ENCODE results near the gene ECE1. TPM values are rescaled to one million over a fixed set of nuclear protein-coding genes. Genes with fewer than 3 reads are reported as not detected.

ECE1 gene
- total and polyA plus RNA-seq, 9 of the 15 experiments (the other 6 are each of a cell fraction or from before 2014, with no cell fraction given) = 0.56 to 34.8 (median 11.0) TPM

- TF ChIP-seq, protein P1, sequence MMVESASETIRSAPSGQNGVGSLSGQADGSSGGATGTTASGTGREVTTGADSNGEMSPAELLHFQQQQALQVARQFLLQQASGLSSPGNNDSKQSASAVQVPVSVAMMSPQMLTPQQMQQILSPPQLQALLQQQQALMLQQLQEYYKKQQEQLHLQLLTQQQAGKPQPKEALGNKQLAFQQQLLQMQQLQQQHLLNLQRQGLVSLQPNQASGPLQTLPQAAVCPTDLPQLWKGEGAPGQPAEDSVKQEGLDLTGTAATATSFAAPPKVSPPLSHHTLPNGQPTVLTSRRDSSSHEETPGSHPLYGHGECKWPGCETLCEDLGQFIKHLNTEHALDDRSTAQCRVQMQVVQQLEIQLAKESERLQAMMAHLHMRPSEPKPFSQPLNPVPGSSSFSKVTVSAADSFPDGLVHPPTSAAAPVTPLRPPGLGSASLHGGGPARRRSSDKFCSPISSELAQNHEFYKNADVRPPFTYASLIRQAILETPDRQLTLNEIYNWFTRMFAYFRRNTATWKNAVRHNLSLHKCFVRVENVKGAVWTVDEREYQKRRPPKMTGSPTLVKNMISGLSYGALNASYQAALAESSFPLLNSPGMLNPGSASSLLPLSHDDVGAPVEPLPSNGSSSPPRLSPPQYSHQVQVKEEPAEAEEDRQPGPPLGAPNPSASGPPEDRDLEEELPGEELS (CRISPR knock-in tag; IDR thresholded peaks at IDR 0.05; ENCODE audit: borderline replicate concordance) = no peak
- TF ChIP-seq STAT6 (CRISPR knock-in tag; IDR thresholded peaks at IDR 0.05) (no peak), ARID1B (IDR thresholded peaks at IDR 0.05) (no peak), SMARCA5 (IDR thresholded peaks at IDR 0.05) (0 out of 2 replicates have a peak, but pooled peaks have one; percentile 63), BCOR (IDR thresholded peaks at IDR 0.05) (peak; percentile 94), MYBL2 (IDR thresholded peaks at IDR 0.05; ENCODE audit: low read depth) (no peak), MYBL2 (CRISPR knock-in tag; IDR thresholded peaks at IDR 0.05; ENCODE audit: borderline replicate concordance) (no peak), CBFA2T2 (conservative IDR thresholded peaks at IDR 0.05) (no peak), RCOR1 (IDR thresholded peaks at IDR 0.05; ENCODE audit: borderline replicate concordance in 1 of 2, low read depth in 2 of 2, low read length in 2 of 2) (peak in 1 of 2 experiments; percentile 56; a peak in 1 of 4 replicates), DMBX1 (CRISPR knock-in tag; IDR thresholded peaks at IDR 0.05; ENCODE audit: borderline replicate concordance) (no peak), NR2C2 (CRISPR knock-in tag; IDR thresholded peaks at IDR 0.05) (no peak), NR2C2 (tag; IDR thresholded peaks at IDR 0.05) (0 out of 2 replicates have a peak, but pooled peaks have one; percentile 63)
- TF ChIP-seq, protein P2, sequence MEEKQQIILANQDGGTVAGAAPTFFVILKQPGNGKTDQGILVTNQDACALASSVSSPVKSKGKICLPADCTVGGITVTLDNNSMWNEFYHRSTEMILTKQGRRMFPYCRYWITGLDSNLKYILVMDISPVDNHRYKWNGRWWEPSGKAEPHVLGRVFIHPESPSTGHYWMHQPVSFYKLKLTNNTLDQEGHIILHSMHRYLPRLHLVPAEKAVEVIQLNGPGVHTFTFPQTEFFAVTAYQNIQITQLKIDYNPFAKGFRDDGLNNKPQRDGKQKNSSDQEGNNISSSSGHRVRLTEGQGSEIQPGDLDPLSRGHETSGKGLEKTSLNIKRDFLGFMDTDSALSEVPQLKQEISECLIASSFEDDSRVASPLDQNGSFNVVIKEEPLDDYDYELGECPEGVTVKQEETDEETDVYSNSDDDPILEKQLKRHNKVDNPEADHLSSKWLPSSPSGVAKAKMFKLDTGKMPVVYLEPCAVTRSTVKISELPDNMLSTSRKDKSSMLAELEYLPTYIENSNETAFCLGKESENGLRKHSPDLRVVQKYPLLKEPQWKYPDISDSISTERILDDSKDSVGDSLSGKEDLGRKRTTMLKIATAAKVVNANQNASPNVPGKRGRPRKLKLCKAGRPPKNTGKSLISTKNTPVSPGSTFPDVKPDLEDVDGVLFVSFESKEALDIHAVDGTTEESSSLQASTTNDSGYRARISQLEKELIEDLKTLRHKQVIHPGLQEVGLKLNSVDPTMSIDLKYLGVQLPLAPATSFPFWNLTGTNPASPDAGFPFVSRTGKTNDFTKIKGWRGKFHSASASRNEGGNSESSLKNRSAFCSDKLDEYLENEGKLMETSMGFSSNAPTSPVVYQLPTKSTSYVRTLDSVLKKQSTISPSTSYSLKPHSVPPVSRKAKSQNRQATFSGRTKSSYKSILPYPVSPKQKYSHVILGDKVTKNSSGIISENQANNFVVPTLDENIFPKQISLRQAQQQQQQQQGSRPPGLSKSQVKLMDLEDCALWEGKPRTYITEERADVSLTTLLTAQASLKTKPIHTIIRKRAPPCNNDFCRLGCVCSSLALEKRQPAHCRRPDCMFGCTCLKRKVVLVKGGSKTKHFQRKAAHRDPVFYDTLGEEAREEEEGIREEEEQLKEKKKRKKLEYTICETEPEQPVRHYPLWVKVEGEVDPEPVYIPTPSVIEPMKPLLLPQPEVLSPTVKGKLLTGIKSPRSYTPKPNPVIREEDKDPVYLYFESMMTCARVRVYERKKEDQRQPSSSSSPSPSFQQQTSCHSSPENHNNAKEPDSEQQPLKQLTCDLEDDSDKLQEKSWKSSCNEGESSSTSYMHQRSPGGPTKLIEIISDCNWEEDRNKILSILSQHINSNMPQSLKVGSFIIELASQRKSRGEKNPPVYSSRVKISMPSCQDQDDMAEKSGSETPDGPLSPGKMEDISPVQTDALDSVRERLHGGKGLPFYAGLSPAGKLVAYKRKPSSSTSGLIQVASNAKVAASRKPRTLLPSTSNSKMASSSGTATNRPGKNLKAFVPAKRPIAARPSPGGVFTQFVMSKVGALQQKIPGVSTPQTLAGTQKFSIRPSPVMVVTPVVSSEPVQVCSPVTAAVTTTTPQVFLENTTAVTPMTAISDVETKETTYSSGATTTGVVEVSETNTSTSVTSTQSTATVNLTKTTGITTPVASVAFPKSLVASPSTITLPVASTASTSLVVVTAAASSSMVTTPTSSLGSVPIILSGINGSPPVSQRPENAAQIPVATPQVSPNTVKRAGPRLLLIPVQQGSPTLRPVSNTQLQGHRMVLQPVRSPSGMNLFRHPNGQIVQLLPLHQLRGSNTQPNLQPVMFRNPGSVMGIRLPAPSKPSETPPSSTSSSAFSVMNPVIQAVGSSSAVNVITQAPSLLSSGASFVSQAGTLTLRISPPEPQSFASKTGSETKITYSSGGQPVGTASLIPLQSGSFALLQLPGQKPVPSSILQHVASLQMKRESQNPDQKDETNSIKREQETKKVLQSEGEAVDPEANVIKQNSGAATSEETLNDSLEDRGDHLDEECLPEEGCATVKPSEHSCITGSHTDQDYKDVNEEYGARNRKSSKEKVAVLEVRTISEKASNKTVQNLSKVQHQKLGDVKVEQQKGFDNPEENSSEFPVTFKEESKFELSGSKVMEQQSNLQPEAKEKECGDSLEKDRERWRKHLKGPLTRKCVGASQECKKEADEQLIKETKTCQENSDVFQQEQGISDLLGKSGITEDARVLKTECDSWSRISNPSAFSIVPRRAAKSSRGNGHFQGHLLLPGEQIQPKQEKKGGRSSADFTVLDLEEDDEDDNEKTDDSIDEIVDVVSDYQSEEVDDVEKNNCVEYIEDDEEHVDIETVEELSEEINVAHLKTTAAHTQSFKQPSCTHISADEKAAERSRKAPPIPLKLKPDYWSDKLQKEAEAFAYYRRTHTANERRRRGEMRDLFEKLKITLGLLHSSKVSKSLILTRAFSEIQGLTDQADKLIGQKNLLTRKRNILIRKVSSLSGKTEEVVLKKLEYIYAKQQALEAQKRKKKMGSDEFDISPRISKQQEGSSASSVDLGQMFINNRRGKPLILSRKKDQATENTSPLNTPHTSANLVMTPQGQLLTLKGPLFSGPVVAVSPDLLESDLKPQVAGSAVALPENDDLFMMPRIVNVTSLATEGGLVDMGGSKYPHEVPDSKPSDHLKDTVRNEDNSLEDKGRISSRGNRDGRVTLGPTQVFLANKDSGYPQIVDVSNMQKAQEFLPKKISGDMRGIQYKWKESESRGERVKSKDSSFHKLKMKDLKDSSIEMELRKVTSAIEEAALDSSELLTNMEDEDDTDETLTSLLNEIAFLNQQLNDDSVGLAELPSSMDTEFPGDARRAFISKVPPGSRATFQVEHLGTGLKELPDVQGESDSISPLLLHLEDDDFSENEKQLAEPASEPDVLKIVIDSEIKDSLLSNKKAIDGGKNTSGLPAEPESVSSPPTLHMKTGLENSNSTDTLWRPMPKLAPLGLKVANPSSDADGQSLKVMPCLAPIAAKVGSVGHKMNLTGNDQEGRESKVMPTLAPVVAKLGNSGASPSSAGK (IDR thresholded peaks at IDR 0.05) = no peak
Observed at GRCh38 chr1:21333824-21334213, 43.6 kb upstream of the ECE1 start (continued).
